HG02938 (cell line): Measurements from ENCODE around the gene PEX16.
"Not testable (repeated sequence)": the region's sequence is repeated elsewhere in the genome, so short reads cannot be mapped to it uniquely, and the experiment has no call there.

ENCODE experiments used
- ATAC-seq: cut with Tn5 transposase; IDR thresholded peaks from one replicate; pipeline ENCODE4 v1.9.1; 2021; ENCODE audit warnings: mild to moderate bottlenecking, moderate library complexity; ENCODE audit not compliant: unreplicated experiment

Gene PEX16

GRCh38 chr11:45900175-45900800 is 17.4 kb downstream of the PEX16 start:
- not testable (repeated sequence) for ATAC-seq

GRCh38 chr11:45899448-45900174 is 18.1 kb downstream of the PEX16 start:
- ATAC-seq, result peak; percentile 68

GRCh38 chr11:45899086-45899447 is 18.6 kb downstream of the PEX16 start:
- no peak for ATAC-seq

- no peak for ATAC-seq
These were observed 20.1 kb downstream of the PEX16 start for GRCh38 chr11:45897556-45897955.

- ATAC-seq, result no peak
These were observed 21.2 kb downstream of the PEX16 start for GRCh38 chr11:45896422-45896984.

- no peak for ATAC-seq
These were observed 22.0 kb downstream of the PEX16 start for GRCh38 chr11:45895553-45896259.

- no peak for ATAC-seq
These were observed 23.0 kb downstream of the PEX16 start for GRCh38 chr11:45894555-45895247.

- ATAC-seq, result no peak
These were observed 24.8 kb downstream of the PEX16 start for GRCh38 chr11:45892856-45893255.

GRCh38 chr11:45890886-45891550 is 26.7 kb downstream of the PEX16 start:
- no peak for ATAC-seq

GRCh38 chr11:45889966-45890365 is 27.7 kb downstream of the PEX16 start:
- no peak for ATAC-seq

- ATAC-seq, result no peak
These were observed 28.1 kb downstream of the PEX16 start for GRCh38 chr11:45889555-45889954.

GRCh38 chr11:45887587-45887986 is 30.1 kb downstream of the PEX16 start:
- ATAC-seq, result no peak

GRCh38 chr11:45886816-45887520 is 30.7 kb downstream of the PEX16 start:
- ATAC-seq, result no peak

- no peak for ATAC-seq
These were observed 31.6 kb downstream of the PEX16 start for GRCh38 chr11:45885921-45886721.

GRCh38 chr11:45885274-45885920 is 32.3 kb downstream of the PEX16 start, which contains the start of gene MAPK8IP1:
Gene MAPK8IP1, plus strand, starts transcription at chr11:45885651. Its CDS starts 170 bp downstream, at chr11:45885821.
- peak; percentile 55 for ATAC-seq

GRCh38 chr11:45884596-45885185 is 33.0 kb downstream of the PEX16 start:
- ATAC-seq, result no peak

- ATAC-seq, result no peak
These were observed 35.8 kb downstream of the PEX16 start for GRCh38 chr11:45881708-45882368.
